ENCODE measurements around the gene MAP3K3.

GRCh38 chr17:63635290-63635689 lies 13.1 kb downstream of the MAP3K3 start:
- TF ChIP-seq, protein P1, sequence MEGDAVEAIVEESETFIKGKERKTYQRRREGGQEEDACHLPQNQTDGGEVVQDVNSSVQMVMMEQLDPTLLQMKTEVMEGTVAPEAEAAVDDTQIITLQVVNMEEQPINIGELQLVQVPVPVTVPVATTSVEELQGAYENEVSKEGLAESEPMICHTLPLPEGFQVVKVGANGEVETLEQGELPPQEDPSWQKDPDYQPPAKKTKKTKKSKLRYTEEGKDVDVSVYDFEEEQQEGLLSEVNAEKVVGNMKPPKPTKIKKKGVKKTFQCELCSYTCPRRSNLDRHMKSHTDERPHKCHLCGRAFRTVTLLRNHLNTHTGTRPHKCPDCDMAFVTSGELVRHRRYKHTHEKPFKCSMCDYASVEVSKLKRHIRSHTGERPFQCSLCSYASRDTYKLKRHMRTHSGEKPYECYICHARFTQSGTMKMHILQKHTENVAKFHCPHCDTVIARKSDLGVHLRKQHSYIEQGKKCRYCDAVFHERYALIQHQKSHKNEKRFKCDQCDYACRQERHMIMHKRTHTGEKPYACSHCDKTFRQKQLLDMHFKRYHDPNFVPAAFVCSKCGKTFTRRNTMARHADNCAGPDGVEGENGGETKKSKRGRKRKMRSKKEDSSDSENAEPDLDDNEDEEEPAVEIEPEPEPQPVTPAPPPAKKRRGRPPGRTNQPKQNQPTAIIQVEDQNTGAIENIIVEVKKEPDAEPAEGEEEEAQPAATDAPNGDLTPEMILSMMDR (IDR thresholded peaks at IDR 0.05; ENCODE audit: poor library complexity, severe bottlenecking) = no peak
- TF ChIP-seq EZH2 (IDR thresholded peaks at IDR 0.05; ENCODE audit: borderline replicate concordance, insufficient read depth, low read length, poor library complexity, severe bottlenecking) (no peak), POLR2AphosphoS5 (IDR thresholded peaks at IDR 0.05) (no peak), MXI1 (conservative IDR thresholded peaks at IDR 0.05; ENCODE audit: poor library complexity, severe bottlenecking) (no peak), REST (IDR thresholded peaks at IDR 0.05; ENCODE audit: borderline replicate concordance) (no peak), EP300 (conservative IDR thresholded peaks at IDR 0.05; ENCODE audit: poor library complexity, severe bottlenecking) (no peak)
